ENCODE measurements around the gene MAP2K7.
A peak's percentile ranks its signal among the peaks of the same experiment; 100 is the strongest.
"Not testable (repeated sequence)": the region's sequence is repeated elsewhere in the genome, so short reads cannot be mapped to it uniquely, and the experiment has no call there.

MAP2K7 gene

GRCh38 chr19:7885818-7886217, 17.9 kb upstream of the MAP2K7 start:
- no peak for DNase-seq

- DNase-seq = no peak
Measured at GRCh38 chr19:7887408-7888144, 16.1 kb upstream of the MAP2K7 start.

GRCh38 chr19:7888145-7888825, 15.4 kb upstream of the MAP2K7 start, which contains the start of gene LRRC8E:
LRRC8E (plus strand) TSS chr19:7888510; CDS start chr19:7895604, 7,094 bp downstream.
- DNase-seq = peak; percentile 47

- no peak for DNase-seq
Measured at GRCh38 chr19:7888826-7889217, 14.9 kb upstream of the MAP2K7 start.

- DNase-seq = not testable (repeated sequence)
Measured at GRCh38 chr19:7893362-7894101, 10.1 kb upstream of the MAP2K7 start.

GRCh38 chr19:7894612-7895309, 8.9 kb upstream of the MAP2K7 start:
- DNase-seq = peak; percentile 53

GRCh38 chr19:7895565-7895964, 8.1 kb upstream of the MAP2K7 start:
- DNase-seq = no peak

GRCh38 chr19:7897292-7897691, 6.4 kb upstream of the MAP2K7 start:
- no peak for DNase-seq

- no peak for DNase-seq
Measured at GRCh38 chr19:7898967-7899366, 4.7 kb upstream of the MAP2K7 start.

- no peak for DNase-seq
Measured at GRCh38 chr19:7899751-7900378, 3.8 kb upstream of the MAP2K7 start.

GRCh38 chr19:7900401-7900870, 3.2 kb upstream of the MAP2K7 start:
- DNase-seq = no peak

- DNase-seq = no peak
Measured at GRCh38 chr19:7900931-7901330, 2.7 kb upstream of the MAP2K7 start.

GRCh38 chr19:7901337-7901736, 2.3 kb upstream of the MAP2K7 start:
- DNase-seq = no peak

GRCh38 chr19:7902796-7903243, 857 bp upstream of the MAP2K7 start:
- peak; percentile 30 for DNase-seq

- DNase-seq = no peak
Measured at GRCh38 chr19:7904074-7905020, 670 bp downstream of the MAP2K7 start.

GRCh38 chr19:7905268-7905667, 1.6 kb downstream of the MAP2K7 start:
- no peak for DNase-seq

- no peak for DNase-seq
Measured at GRCh38 chr19:7905859-7906258, 2.2 kb downstream of the MAP2K7 start.

- no peak for DNase-seq
Measured at GRCh38 chr19:7907122-7907521, 3.4 kb downstream of the MAP2K7 start.

GRCh38 chr19:7907544-7907943, 3.9 kb downstream of the MAP2K7 start:
- DNase-seq = no peak

- DNase-seq = no peak
Measured at GRCh38 chr19:7908078-7908699, 4.5 kb downstream of the MAP2K7 start.
